Neural progenitor cell (in vitro differentiated cells): Measurements from ENCODE around the gene PWP2. TPM values are rescaled to one million over a fixed set of nuclear protein-coding genes. Genes with fewer than 3 reads are reported as not detected.

Experiments
- DNase-seq: peaks from one replicate; pipeline ENCODE4 v3.0.0-alpha.2; 2016; ENCODE audit warnings: low spot score
- H2AFZ ChIP-seq: fragments of 200-600 bp; sonication (generic); replicated peaks from 2 replicates; pipeline ENCODE4 v1.6.1; 2016; ENCODE audit warnings: antibody characterized with exemption
- H3F3A ChIP-seq: fragments of 200-600 bp; sonication (generic); 2 replicates; pipeline ENCODE4 v1.6.1; 2016; ENCODE audit warnings: antibody characterized with exemption, low read depth
- H3K27ac ChIP-seq: fragments of 200-600 bp; sonication (generic); 2 replicates; pipeline ENCODE4 v1.5.1; 2016; ENCODE audit warnings: mild to moderate bottlenecking
- H3K27me3 ChIP-seq: fragments of 200-600 bp; sonication (generic); 2 replicates; pipeline ENCODE4 v1.6.1; 2016; ENCODE audit warnings: mild to moderate bottlenecking, moderate library complexity
- H3K36me3 ChIP-seq: fragments of 200-600 bp; sonication (generic); 2 replicates; pipeline ENCODE4 v1.5.1; 2016
- H3K4me1 ChIP-seq: fragments of 200-600 bp; sonication (generic); 2 replicates; pipeline ENCODE4 v1.6.1; 2016; ENCODE audit warnings: mixed run types
- H3K4me2 ChIP-seq: fragments of 200-600 bp; sonication (generic); 2 replicates; pipeline ENCODE4 v1.6.1; 2016
- H3K4me3 ChIP-seq: fragments of 200-600 bp; sonication (generic); 2 replicates; pipeline ENCODE4 v1.5.1; 2016
- H3K79me2 ChIP-seq: fragments of 200-600 bp; sonication (generic); 2 replicates; pipeline ENCODE4 v1.6.1; 2016; ENCODE audit warnings: low read depth
- H3K9ac ChIP-seq: fragments of 200-600 bp; sonication (generic); 2 replicates; pipeline ENCODE4 v1.6.1; 2016
- H3K9me3 ChIP-seq: fragments of 200-600 bp; sonication (generic); 2 replicates; pipeline ENCODE4 v1.5.1; 2016; ENCODE audit warnings: low read depth
- H4K20me1 ChIP-seq: fragments of 200-600 bp; sonication (generic); 2 replicates; pipeline ENCODE4 v1.6.1; 2016; ENCODE audit warnings: low read depth
- H3K27ac Mint-ChIP-seq: 3 replicates; pipeline ENCODE4 v1.8.0; 2021; ENCODE audit warnings: mixed read lengths
- H3K27me3 Mint-ChIP-seq: 2 replicates; pipeline ENCODE4 v1.8.0; 2022; ENCODE audit warnings: low read depth, mild to moderate bottlenecking, inconsistent platforms, moderate library complexity, mixed read lengths; ENCODE audit not compliant: insufficient read depth
- H3K36me3 Mint-ChIP-seq: 3 replicates; pipeline ENCODE4 v1.8.0; 2021; ENCODE audit warnings: mixed read lengths
- H3K4me1 Mint-ChIP-seq: 3 replicates; pipeline ENCODE4 v1.8.0; 2021; ENCODE audit warnings: mixed read lengths
- H3K4me3 Mint-ChIP-seq: 3 replicates; pipeline ENCODE4 v1.8.0; 2021; ENCODE audit warnings: mild to moderate bottlenecking, moderate library complexity, mixed read lengths
- H3K9me3 Mint-ChIP-seq: 3 replicates; pipeline ENCODE4 v1.8.0; 2020; ENCODE audit warnings: mixed read lengths
- CTCF ChIP-seq: fragments of 200-600 bp; sonication (generic); IDR thresholded peaks from 2 replicates; pipeline ENCODE4 v1.5.1; 2017; ENCODE audit warnings: antibody characterized with exemption, mild to moderate bottlenecking
- EZH2 ChIP-seq: fragments of 200-600 bp; sonication (generic); IDR thresholded peaks from 2 replicates; pipeline ENCODE4 v1.6.1; 2017; ENCODE audit warnings: antibody characterized with exemption, mild to moderate bottlenecking, moderate library complexity
- EZH2phosphoT487 ChIP-seq: fragments of 200-600 bp; sonication (generic); IDR thresholded peaks from 2 replicates; pipeline ENCODE4 v1.6.1; 2017; ENCODE audit warnings: antibody characterized with exemption
- total RNA-seq: library from RNA; depleted of rRNA; stranded (reverse); fragments of >200 nt; gene quantifications from 2 replicates; pipeline ENCODE4 v1.2.3, GENCODE V29; 2015; ENCODE audit warnings: low replicate concordance

PWP2 gene
- total RNA-seq, 1 donor from 2014 or later: 9.8 TPM

DNA sequence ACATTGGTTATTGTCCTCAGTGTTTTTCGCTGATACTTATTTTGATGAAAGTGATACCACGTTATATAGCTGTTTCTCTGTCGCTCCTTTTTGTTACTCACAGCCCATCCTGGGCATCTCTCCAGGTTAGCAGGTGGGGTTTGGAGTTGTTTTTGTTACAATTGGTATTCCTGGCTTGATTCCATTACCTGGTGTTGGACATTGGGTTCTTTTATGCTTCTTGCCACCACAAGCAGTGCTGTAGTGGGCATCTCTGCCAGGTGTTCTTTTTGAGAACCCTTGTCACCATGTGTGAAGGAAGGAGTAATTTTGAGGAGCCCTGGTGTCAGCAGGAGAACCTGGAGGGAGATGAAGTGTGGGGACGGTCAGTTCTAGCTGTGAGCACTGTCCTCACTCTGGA is 47.5 kb upstream of the PWP2 start:
- no peak for TF ChIP-seq EZH2phosphoT487
- TF ChIP-seq EZH2: no peak
- TF ChIP-seq CTCF: no peak
- Mint-ChIP-seq H3K36me3 (peaks cover 8% of the 10 kb centered on the region), H3K9me3 (no peaks in the 10 kb centered on the region), H3K4me1 (peaks cover under 1% of the 10 kb centered on the region), H3K27ac (no peak overlapping the region), H3K4me3 (no peak overlapping the region), H3K27me3 (no peaks in the 10 kb centered on the region)
- H3K27ac ChIP-seq: no peak overlapping the region
- H3K79me2 ChIP-seq: no peaks in the 10 kb centered on the region
- H4K20me1 ChIP-seq: no peaks in the 10 kb centered on the region
- H3K9me3 ChIP-seq: no peaks in the 10 kb centered on the region
- H3K9ac ChIP-seq: no peak overlapping the region
- DNase-seq: no peak
- no peaks in the 10 kb centered on the region for H3K27me3 ChIP-seq
- no peak overlapping the region for H2AFZ ChIP-seq
- no peaks in the 10 kb centered on the region for H3K4me1 ChIP-seq
- H3K4me2 ChIP-seq: no peak overlapping the region
- H3K36me3 ChIP-seq: no peaks in the 10 kb centered on the region
- H3F3A ChIP-seq: no peaks in the 10 kb centered on the region
- H3K4me3 ChIP-seq: no peak overlapping the region

GRCh38 chr21:44062380-44062779 is 44.8 kb upstream of the PWP2 start:
- H3K27ac ChIP-seq: no peak overlapping the region

GRCh38 chr21:44063151-44063912 is 43.9 kb upstream of the PWP2 start:
- no peak overlapping the region for H3K4me2 ChIP-seq
- H3K36me3 ChIP-seq: no peaks in the 10 kb centered on the region
- Mint-ChIP-seq H3K27ac (no peak overlapping the region), H3K36me3 (peaks cover 18% of the 10 kb centered on the region), H3K27me3 (peaks cover 3% of the 10 kb centered on the region), H3K4me1 (peaks cover 14% of the 10 kb centered on the region), H3K4me3 (no peak overlapping the region), H3K9me3 (no peaks in the 10 kb centered on the region)
- H3F3A ChIP-seq: no peaks in the 10 kb centered on the region
- TF ChIP-seq EZH2phosphoT487: no peak
- TF ChIP-seq EZH2: no peak
- no peak for TF ChIP-seq CTCF
- peaks cover 11% of the 10 kb centered on the region for H3K79me2 ChIP-seq
- no peaks in the 10 kb centered on the region for H3K27me3 ChIP-seq
- H3K9me3 ChIP-seq: no peaks in the 10 kb centered on the region
- no peak overlapping the region for H3K4me3 ChIP-seq
- no peak for DNase-seq
- no peak overlapping the region for H3K27ac ChIP-seq
- peaks cover 6% of the 10 kb centered on the region for H4K20me1 ChIP-seq
- H2AFZ ChIP-seq: no peak overlapping the region
- H3K9ac ChIP-seq: no peak overlapping the region
- peaks cover 11% of the 10 kb centered on the region for H3K4me1 ChIP-seq

More at GRCh38 chr21:44062380-44062779, 44.8 kb upstream of the PWP2 start:
- Histone ChIP-seq H3K9me3 (no peaks in the 10 kb centered on the region), H3K9ac (no peak overlapping the region), H4K20me1 (peaks cover 5% of the 10 kb centered on the region), H3K4me1 (peaks cover 3% of the 10 kb centered on the region), H3K27me3 (no peaks in the 10 kb centered on the region), H3K4me2 (no peak overlapping the region), H3F3A (no peaks in the 10 kb centered on the region), H3K4me3 (no peak overlapping the region), H3K79me2 (peaks cover 3% of the 10 kb centered on the region), H3K36me3 (no peaks in the 10 kb centered on the region), H2AFZ (no peak overlapping the region)
- no peaks in the 10 kb centered on the region for H3K9me3 Mint-ChIP-seq
- H3K4me3 Mint-ChIP-seq: no peak overlapping the region
- no peak for DNase-seq
- peaks cover 7% of the 10 kb centered on the region for H3K4me1 Mint-ChIP-seq
- peaks cover 14% of the 10 kb centered on the region for H3K36me3 Mint-ChIP-seq
- no peak overlapping the region for H3K27ac Mint-ChIP-seq
- no peak for TF ChIP-seq EZH2
- no peak for TF ChIP-seq CTCF
- TF ChIP-seq EZH2phosphoT487: no peak
- peaks cover 3% of the 10 kb centered on the region for H3K27me3 Mint-ChIP-seq
